GM19351 (cell line): ENCODE results near the gene COL11A1.
"Not testable (repeated sequence)": the region's sequence is repeated elsewhere in the genome, so short reads cannot be mapped to it uniquely, and the experiment has no call there.

Experiments
- ATAC-seq: cut with Tn5 transposase; IDR thresholded peaks from one replicate; pipeline ENCODE4 v1.9.1; 2021; ENCODE audit warnings: mild to moderate bottlenecking, moderate library complexity; ENCODE audit not compliant: unreplicated experiment

COL11A1 gene

GRCh38 chr1:102842606-102843005 lies 265.7 kb downstream of the COL11A1 start:
- ATAC-seq, result no peak

- no peak for ATAC-seq
Observed at GRCh38 chr1:102840741-102841140, 267.6 kb downstream of the COL11A1 start.

- ATAC-seq, result no peak
Observed at GRCh38 chr1:102838016-102838415, 270.3 kb downstream of the COL11A1 start.

- ATAC-seq, result no peak
Observed at GRCh38 chr1:102837551-102837950, 270.8 kb downstream of the COL11A1 start.

- no peak for ATAC-seq
Observed at GRCh38 chr1:102836991-102837390, 271.3 kb downstream of the COL11A1 start.

GRCh38 chr1:102834688-102835320 lies 273.5 kb downstream of the COL11A1 start:
- no peak for ATAC-seq

GRCh38 chr1:102833151-102833550 lies 275.2 kb downstream of the COL11A1 start:
- no peak for ATAC-seq

- ATAC-seq, result not testable (repeated sequence)
Observed at GRCh38 chr1:102826706-102827105, 281.6 kb downstream of the COL11A1 start.
